ENCODE measurements around the gene EDNRB. TPM values are rescaled to one million over a fixed set of nuclear protein-coding genes. Genes with fewer than 3 reads are reported as not detected.

The EDNRB gene
- polyA plus RNA-seq, 1 of the 3 experiments (the other 2 are of a cell fraction): not detected

DNA sequence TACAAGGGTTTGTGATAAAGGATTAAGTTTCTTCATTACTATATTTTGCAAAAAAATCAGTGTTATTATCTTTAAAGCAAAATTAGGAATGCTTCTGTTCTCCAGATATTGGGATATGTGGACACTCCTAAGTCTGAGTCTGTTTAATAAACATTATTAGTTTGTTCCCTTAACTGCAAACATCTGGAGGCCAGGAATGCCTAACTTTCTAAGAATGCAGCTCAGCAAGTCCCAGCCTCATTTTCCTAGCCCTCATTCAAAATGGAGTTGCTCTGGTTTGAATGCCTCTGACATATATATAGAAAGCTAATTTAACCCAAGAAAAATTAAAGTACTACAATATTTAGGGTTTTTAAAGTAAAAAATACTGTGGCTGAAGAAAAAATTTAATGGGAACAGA is 33.6 kb upstream of the EDNRB start:
- Histone ChIP-seq H3K4me1 (ENCODE audit: control insufficient read depth in 1 of 2, insufficient read depth in 2 of 2, low read depth in 1 of 2, low read length in 1 of 2) (no peaks in the 10 kb centered on the region), H3K4me2 (no peak overlapping the region), H2AFZ (ENCODE audit: low read depth) (no peak overlapping the region), H3K9me3 (no peaks in the 10 kb centered on the region; the same call in 1 of the 2 replicates), H3K9me2 (no peaks in the 10 kb centered on the region), H3K27ac (ENCODE audit: low read depth in 2 of 2, low read length in 1 of 2) (no peak overlapping the region), H3K4me3 (ENCODE audit: low read depth in 2 of 2, low read length in 1 of 2) (no peak overlapping the region), H3K27me3 (ENCODE audit: insufficient read depth) (no peaks in the 10 kb centered on the region; the same call in 1 of the 2 replicates), H4K20me1 (ENCODE audit: insufficient read depth) (no peaks in the 10 kb centered on the region), H3K79me2 (ENCODE audit: insufficient read depth) (no peaks in the 10 kb centered on the region), H3F3A (replicated peaks; ENCODE audit: insufficient read depth) (no peaks in the 10 kb centered on the region), H3K9ac (no peak overlapping the region), H3K36me3 (replicated peaks in 1 of 2; ENCODE audit: control insufficient read depth in 1 of 2, insufficient read depth in 2 of 2, low read length in 1 of 2) (no peaks in the 10 kb centered on the region)
- TF ChIP-seq TCF12 (IDR thresholded peaks at IDR 0.05) (no peak), TAF1 (IDR thresholded peaks at IDR 0.05; ENCODE audit: borderline replicate concordance, low read depth, low read length) (no peak), RAD21 (IDR thresholded peaks at IDR 0.05; ENCODE audit: low read length) (no peak), POLR2AphosphoS5 (IDR thresholded peaks at IDR 0.05; ENCODE audit: low read depth, low read length) (no peak), SIN3A (IDR thresholded peaks at IDR 0.05; ENCODE audit: borderline replicate concordance, low read depth, low read length) (no peak)
- TF ChIP-seq, protein P1, sequence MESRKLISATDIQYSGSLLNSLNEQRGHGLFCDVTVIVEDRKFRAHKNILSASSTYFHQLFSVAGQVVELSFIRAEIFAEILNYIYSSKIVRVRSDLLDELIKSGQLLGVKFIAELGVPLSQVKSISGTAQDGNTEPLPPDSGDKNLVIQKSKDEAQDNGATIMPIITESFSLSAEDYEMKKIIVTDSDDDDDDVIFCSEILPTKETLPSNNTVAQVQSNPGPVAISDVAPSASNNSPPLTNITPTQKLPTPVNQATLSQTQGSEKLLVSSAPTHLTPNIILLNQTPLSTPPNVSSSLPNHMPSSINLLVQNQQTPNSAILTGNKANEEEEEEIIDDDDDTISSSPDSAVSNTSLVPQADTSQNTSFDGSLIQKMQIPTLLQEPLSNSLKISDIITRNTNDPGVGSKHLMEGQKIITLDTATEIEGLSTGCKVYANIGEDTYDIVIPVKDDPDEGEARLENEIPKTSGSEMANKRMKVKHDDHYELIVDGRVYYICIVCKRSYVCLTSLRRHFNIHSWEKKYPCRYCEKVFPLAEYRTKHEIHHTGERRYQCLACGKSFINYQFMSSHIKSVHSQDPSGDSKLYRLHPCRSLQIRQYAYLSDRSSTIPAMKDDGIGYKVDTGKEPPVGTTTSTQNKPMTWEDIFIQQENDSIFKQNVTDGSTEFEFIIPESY (IDR thresholded peaks at IDR 0.05; ENCODE audit: borderline replicate concordance, low read depth): no peak
- DNase-seq: no peak
- CTCF ChIA-PET: no interaction called here
- POLR2A ChIA-PET: no interaction called here

- H4K20me1 ChIP-seq (ENCODE audit: insufficient read depth): no peaks in the 10 kb centered on the region
- no peaks in the 10 kb centered on the region; the same call in 1 of the 2 replicates for H3K27me3 ChIP-seq (ENCODE audit: insufficient read depth)
- ChIA-PET POLR2A (no interaction called here), CTCF (interaction anchor here (1.2 kb wide), 1 partner anchor 175 kb away, joined by 3 read pairs; no protein-coding TSS in a partner anchor)
- H3K9me3 ChIP-seq: no peaks in the 10 kb centered on the region
- WGBS (ENCODE audit: low lambda C conversion rate): 0% methylated on average over 1 of the region's 1 CpG
- H3K36me3 ChIP-seq (replicated peaks in 1 of 2; ENCODE audit: control insufficient read depth in 1 of 2, insufficient read depth in 2 of 2, low read length in 1 of 2): no peaks in the 10 kb centered on the region
- no peaks in the 10 kb centered on the region for H3K4me1 ChIP-seq (ENCODE audit: control insufficient read depth in 1 of 2, insufficient read depth in 2 of 2, low read depth in 1 of 2, low read length in 1 of 2)
- no peak overlapping the region for H3K27ac ChIP-seq (ENCODE audit: low read depth in 2 of 2, low read length in 1 of 2)
- H3F3A ChIP-seq (replicated peaks; ENCODE audit: insufficient read depth): no peaks in the 10 kb centered on the region
- H3K9ac ChIP-seq: no peak overlapping the region
- H3K79me2 ChIP-seq (ENCODE audit: insufficient read depth): no peaks in the 10 kb centered on the region
- H2AFZ ChIP-seq (ENCODE audit: low read depth): no peak overlapping the region
- no peak for DNase-seq
- H3K4me3 ChIP-seq (ENCODE audit: low read depth in 2 of 2, low read length in 1 of 2): no peak overlapping the region
- no peaks in the 10 kb centered on the region for H3K9me2 ChIP-seq
- H3K4me2 ChIP-seq: no peak overlapping the region
- TF ChIP-seq FOXM1 (IDR thresholded peaks at IDR 0.05; ENCODE audit: low read depth) (no peak), CHD2 (IDR thresholded peaks at IDR 0.05; ENCODE audit: low read length, partially characterized antibody) (no peak), JUND (IDR thresholded peaks at IDR 0.05) (no peak), USF1 (IDR thresholded peaks at IDR 0.05; ENCODE audit: borderline replicate concordance, low read depth) (no peak), MEF2A (IDR thresholded peaks at IDR 0.05; ENCODE audit: borderline replicate concordance, low read depth) (no peak), GABPA (IDR thresholded peaks at IDR 0.05; ENCODE audit: low read depth) (no peak), SMC3 (IDR thresholded peaks at IDR 0.05; ENCODE audit: low read depth, low read length) (no peak), NRF1 (IDR thresholded peaks at IDR 0.05; ENCODE audit: low read depth, low read length) (no peak), YY1 (IDR thresholded peaks at IDR 0.05; ENCODE audit: low read depth) (no peak), FOSL2 (IDR thresholded peaks at IDR 0.05; ENCODE audit: borderline replicate concordance, low read depth) (no peak)
- TF ChIP-seq, protein P2, sequence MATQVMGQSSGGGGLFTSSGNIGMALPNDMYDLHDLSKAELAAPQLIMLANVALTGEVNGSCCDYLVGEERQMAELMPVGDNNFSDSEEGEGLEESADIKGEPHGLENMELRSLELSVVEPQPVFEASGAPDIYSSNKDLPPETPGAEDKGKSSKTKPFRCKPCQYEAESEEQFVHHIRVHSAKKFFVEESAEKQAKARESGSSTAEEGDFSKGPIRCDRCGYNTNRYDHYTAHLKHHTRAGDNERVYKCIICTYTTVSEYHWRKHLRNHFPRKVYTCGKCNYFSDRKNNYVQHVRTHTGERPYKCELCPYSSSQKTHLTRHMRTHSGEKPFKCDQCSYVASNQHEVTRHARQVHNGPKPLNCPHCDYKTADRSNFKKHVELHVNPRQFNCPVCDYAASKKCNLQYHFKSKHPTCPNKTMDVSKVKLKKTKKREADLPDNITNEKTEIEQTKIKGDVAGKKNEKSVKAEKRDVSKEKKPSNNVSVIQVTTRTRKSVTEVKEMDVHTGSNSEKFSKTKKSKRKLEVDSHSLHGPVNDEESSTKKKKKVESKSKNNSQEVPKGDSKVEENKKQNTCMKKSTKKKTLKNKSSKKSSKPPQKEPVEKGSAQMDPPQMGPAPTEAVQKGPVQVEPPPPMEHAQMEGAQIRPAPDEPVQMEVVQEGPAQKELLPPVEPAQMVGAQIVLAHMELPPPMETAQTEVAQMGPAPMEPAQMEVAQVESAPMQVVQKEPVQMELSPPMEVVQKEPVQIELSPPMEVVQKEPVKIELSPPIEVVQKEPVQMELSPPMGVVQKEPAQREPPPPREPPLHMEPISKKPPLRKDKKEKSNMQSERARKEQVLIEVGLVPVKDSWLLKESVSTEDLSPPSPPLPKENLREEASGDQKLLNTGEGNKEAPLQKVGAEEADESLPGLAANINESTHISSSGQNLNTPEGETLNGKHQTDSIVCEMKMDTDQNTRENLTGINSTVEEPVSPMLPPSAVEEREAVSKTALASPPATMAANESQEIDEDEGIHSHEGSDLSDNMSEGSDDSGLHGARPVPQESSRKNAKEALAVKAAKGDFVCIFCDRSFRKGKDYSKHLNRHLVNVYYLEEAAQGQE (IDR thresholded peaks at IDR 0.05; ENCODE audit: low read depth, low read length): no peak
- TF ChIP-seq, protein P1 (IDR thresholded peaks at IDR 0.05; ENCODE audit: borderline replicate concordance, low read depth): no peak
- TF ChIP-seq, protein P3, sequence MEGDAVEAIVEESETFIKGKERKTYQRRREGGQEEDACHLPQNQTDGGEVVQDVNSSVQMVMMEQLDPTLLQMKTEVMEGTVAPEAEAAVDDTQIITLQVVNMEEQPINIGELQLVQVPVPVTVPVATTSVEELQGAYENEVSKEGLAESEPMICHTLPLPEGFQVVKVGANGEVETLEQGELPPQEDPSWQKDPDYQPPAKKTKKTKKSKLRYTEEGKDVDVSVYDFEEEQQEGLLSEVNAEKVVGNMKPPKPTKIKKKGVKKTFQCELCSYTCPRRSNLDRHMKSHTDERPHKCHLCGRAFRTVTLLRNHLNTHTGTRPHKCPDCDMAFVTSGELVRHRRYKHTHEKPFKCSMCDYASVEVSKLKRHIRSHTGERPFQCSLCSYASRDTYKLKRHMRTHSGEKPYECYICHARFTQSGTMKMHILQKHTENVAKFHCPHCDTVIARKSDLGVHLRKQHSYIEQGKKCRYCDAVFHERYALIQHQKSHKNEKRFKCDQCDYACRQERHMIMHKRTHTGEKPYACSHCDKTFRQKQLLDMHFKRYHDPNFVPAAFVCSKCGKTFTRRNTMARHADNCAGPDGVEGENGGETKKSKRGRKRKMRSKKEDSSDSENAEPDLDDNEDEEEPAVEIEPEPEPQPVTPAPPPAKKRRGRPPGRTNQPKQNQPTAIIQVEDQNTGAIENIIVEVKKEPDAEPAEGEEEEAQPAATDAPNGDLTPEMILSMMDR (IDR thresholded peaks at IDR 0.05): no peak
These were observed 27.9 kb upstream of the EDNRB start for GRCh38 chr13:77946522-77946921.
